HFFc6 (cell line): ENCODE data around the gene HINT3. TPM values are rescaled to one million over a fixed set of nuclear protein-coding genes. Genes with fewer than 3 reads are reported as not detected.

Source experiments
- DNase-seq: peaks from one replicate; pipeline ENCODE4 v3.0.0-alpha.2; 2018
- H3K27ac Mint-ChIP-seq: 2 replicates; pipeline ENCODE4 v1.8.0; 2020; ENCODE audit warnings: mild to moderate bottlenecking, mixed read lengths
- H3K27me3 Mint-ChIP-seq: 2 replicates; pipeline ENCODE4 v1.8.0; 2021; ENCODE audit warnings: mild to moderate bottlenecking, moderate library complexity, mixed read lengths; ENCODE audit not compliant: insufficient read depth
- H3K36me3 Mint-ChIP-seq: 2 replicates; pipeline ENCODE4 v1.8.0; 2021; ENCODE audit warnings: low read depth, mixed read lengths
- H3K4me1 Mint-ChIP-seq: 2 replicates; pipeline ENCODE4 v1.8.0; 2020; ENCODE audit warnings: low read depth, mixed read lengths
- H3K4me3 Mint-ChIP-seq: 2 replicates; pipeline ENCODE4 v1.8.0; 2020; ENCODE audit warnings: mild to moderate bottlenecking, moderate library complexity, mixed read lengths
- H3K9me3 Mint-ChIP-seq: 2 replicates; pipeline ENCODE4 v1.8.0; 2020; ENCODE audit warnings: mild to moderate bottlenecking, mixed read lengths
- CTCF ChIP-seq: fragments of 200-600 bp; sonication (generic); IDR thresholded peaks from 2 replicates; pipeline ENCODE4 v1.5.0; 2021; ENCODE audit warnings: antibody characterized with exemption, mild to moderate bottlenecking
- total RNA-seq, 6 experiments: library from RNA; stranded (reverse); fragmentation: NEBNext Ultra II Directional; extraction: Animal tissue kit (Norgen Biotek cat#: 25700); gene quantifications; 2 replicates in 1 of 6; 3 replicates in 5 of 6; pipeline ENCODE4 v1.2.3, GENCODE V29; 2021

The HINT3 gene
- total RNA-seq, 6 experiments from 2014 or later: 11.0 to 14.4 (median 12.3) TPM

DNA sequence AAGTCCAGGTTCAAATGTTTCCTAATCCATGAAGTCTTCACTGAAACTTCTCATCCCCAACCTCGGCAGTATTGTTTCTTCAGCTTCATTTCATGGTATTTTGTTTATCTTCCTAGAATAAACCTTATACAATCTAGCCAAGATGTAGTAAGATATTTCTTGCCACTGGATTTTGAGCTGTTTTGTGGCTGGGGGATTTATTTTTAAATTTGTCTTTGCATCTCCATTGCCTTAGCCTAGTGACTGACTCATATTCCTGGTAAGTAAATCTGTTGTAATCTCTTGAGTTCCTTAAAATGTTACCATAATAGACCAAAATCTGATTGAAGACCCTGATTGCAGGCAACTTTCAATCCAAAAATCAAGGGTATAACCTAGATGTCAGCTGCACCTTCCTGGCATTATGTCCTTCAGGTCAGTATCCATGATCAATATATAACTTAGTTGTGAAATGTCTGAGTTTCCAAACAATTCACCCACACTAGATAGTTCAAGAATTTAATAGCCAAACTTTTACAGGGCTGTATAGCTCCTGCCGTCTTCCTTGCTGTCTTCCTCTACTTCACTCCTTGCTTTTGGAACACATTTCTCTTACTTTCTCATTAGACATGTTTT is 25.1 kb downstream of the HINT3 start:
- no peak for DNase-seq

DNA sequence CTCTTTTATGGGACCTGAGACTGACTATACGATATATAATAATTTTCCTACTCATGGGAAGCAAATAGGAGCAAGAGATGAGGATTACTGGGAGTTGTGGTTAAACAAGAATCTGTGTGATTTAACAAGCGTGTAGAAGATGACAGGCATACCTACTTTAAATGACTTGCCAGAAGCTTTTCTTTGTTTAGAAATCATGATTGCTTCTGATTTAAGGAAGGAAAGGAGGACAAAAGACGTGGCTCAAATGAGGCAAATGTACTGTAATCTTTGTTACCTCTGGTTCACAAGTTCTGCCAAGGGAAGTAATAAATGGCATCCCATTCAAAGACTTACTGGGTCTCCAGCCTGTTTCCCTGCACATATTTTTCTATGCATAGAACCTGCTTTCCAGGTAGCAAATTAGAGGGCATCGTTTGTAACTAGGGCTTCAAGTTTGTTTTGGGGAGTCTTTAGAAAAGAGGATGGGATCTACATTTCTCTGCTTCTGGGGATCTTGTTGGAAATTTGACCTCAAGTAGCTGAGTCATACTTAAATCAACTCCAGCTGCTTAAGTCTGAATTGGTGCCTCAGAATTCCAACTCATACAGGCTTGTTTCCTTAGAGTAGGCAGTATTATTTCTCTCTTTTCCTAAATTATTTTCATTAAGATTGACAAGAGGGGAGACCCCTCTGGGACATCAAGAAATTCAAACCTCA is 26.8 kb downstream of the HINT3 start:
- Mint-ChIP-seq H3K9me3 (no peaks in the 10 kb centered on the region), H3K4me3 (no peak overlapping the region; the same call in 1 of the 2 replicates), H3K36me3 (no peaks in the 10 kb centered on the region), H3K27ac (no peak overlapping the region), H3K4me1 (no peaks in the 10 kb centered on the region), H3K27me3 (no peaks in the 10 kb centered on the region)
- no peak for TF ChIP-seq CTCF
- peak; percentile 74 for DNase-seq

More for the DNA sequence above, 25.1 kb downstream of the HINT3 start:
- no peaks in the 10 kb centered on the region for H3K9me3 Mint-ChIP-seq
- H3K27ac Mint-ChIP-seq: no peak overlapping the region
- no peaks in the 10 kb centered on the region for H3K4me1 Mint-ChIP-seq
- TF ChIP-seq CTCF: no peak
- no peaks in the 10 kb centered on the region for H3K36me3 Mint-ChIP-seq
- H3K27me3 Mint-ChIP-seq: no peaks in the 10 kb centered on the region
- no peak overlapping the region for H3K4me3 Mint-ChIP-seq

GRCh38 chr6:125984311-125984710 is 27.7 kb downstream of the HINT3 start:
- Mint-ChIP-seq H3K27me3 (no peaks in the 10 kb centered on the region; the same call in 1 of the 2 replicates), H3K36me3 (no peaks in the 10 kb centered on the region), H3K27ac (no peak overlapping the region; the same call in 1 of the 2 replicates), H3K9me3 (no peaks in the 10 kb centered on the region), H3K4me3 (no peak overlapping the region; the same call in 1 of the 2 replicates), H3K4me1 (no peaks in the 10 kb centered on the region; the same call in 1 of the 2 replicates)
- TF ChIP-seq CTCF: no peak
- DNase-seq: peak; percentile 66

GRCh38 chr6:125985522-125985921 is 29.0 kb downstream of the HINT3 start:
- H3K27me3 Mint-ChIP-seq: no peaks in the 10 kb centered on the region; the same call in 1 of the 2 replicates
- no peak for DNase-seq
- H3K36me3 Mint-ChIP-seq: no peaks in the 10 kb centered on the region
- H3K9me3 Mint-ChIP-seq: no peaks in the 10 kb centered on the region
- no peak for TF ChIP-seq CTCF
- no peak overlapping the region for H3K4me3 Mint-ChIP-seq
- no peak overlapping the region for H3K27ac Mint-ChIP-seq
- no peaks in the 10 kb centered on the region; the same call in 1 of the 2 replicates for H3K4me1 Mint-ChIP-seq

GRCh38 chr6:125985979-125986300 is 29.4 kb downstream of the HINT3 start:
- no peaks in the 10 kb centered on the region; the same call in 1 of the 2 replicates for H3K4me1 Mint-ChIP-seq
- DNase-seq: no peak
- no peak overlapping the region for H3K27ac Mint-ChIP-seq
- no peak overlapping the region for H3K4me3 Mint-ChIP-seq
- H3K36me3 Mint-ChIP-seq: no peaks in the 10 kb centered on the region
- H3K27me3 Mint-ChIP-seq: no peaks in the 10 kb centered on the region; the same call in 1 of the 2 replicates
- H3K9me3 Mint-ChIP-seq: no peaks in the 10 kb centered on the region
- TF ChIP-seq CTCF: no peak
